Measurements from ENCODE around the gene PCBP2. TPM values are rescaled to one million over a fixed set of nuclear protein-coding genes. Genes with fewer than 3 reads are reported as not detected.
"Not testable (repeated sequence)": the region's sequence is repeated elsewhere in the genome, so short reads cannot be mapped to it uniquely, and the experiment has no call there.

Gene PCBP2
- total RNA-seq, 1 experiment from 2014 or later = 196 TPM

- DNase-seq = no peak
- Histone ChIP-seq H3K27me3 (ENCODE audit: control insufficient read depth, insufficient read depth, low read length) (no peaks in the 10 kb centered on the region), H3K36me3 (replicated peaks; ENCODE audit: control insufficient read depth, insufficient read depth, low read length) (no peaks in the 10 kb centered on the region), H3K4me3 (ENCODE audit: insufficient read depth, low read depth, low read length) (no peak overlapping the region)
Measured at GRCh38 chr12:53425515-53426150, 26.3 kb upstream of the PCBP2 start.

- Histone ChIP-seq H3K27me3 (ENCODE audit: control insufficient read depth, insufficient read depth, low read length) (no peaks in the 10 kb centered on the region), H3K36me3 (replicated peaks; ENCODE audit: control insufficient read depth, insufficient read depth, low read length) (no peaks in the 10 kb centered on the region), H3K4me3 (ENCODE audit: insufficient read depth, low read depth, low read length) (no peak overlapping the region)
- no peak for DNase-seq
Measured at GRCh38 chr12:53427905-53428594, 23.9 kb upstream of the PCBP2 start.

GRCh38 chr12:53428741-53429140 is 23.2 kb upstream of the PCBP2 start:
- H3K4me3 ChIP-seq (ENCODE audit: insufficient read depth, low read depth, low read length) = no peak overlapping the region
- no peak for DNase-seq
- H3K27me3 ChIP-seq (ENCODE audit: control insufficient read depth, insufficient read depth, low read length) = no peaks in the 10 kb centered on the region
- no peaks in the 10 kb centered on the region for H3K36me3 ChIP-seq (replicated peaks; ENCODE audit: control insufficient read depth, insufficient read depth, low read length)

GRCh38 chr12:53430116-53430515 is 21.8 kb upstream of the PCBP2 start:
- Histone ChIP-seq H3K36me3 (replicated peaks; ENCODE audit: control insufficient read depth, insufficient read depth, low read length) (no peaks in the 10 kb centered on the region), H3K4me3 (ENCODE audit: insufficient read depth, low read depth, low read length) (no peak overlapping the region)
- no peak for DNase-seq

GRCh38 chr12:53431187-53431586 is 20.7 kb upstream of the PCBP2 start:
- H3K36me3 ChIP-seq (replicated peaks; ENCODE audit: control insufficient read depth, insufficient read depth, low read length) = no peaks in the 10 kb centered on the region
- no peaks in the 10 kb centered on the region for H3K27me3 ChIP-seq (ENCODE audit: control insufficient read depth, insufficient read depth, low read length)
- H3K4me3 ChIP-seq (ENCODE audit: insufficient read depth, low read depth, low read length) = no peak overlapping the region
- DNase-seq = no peak

More at GRCh38 chr12:53430116-53430515, 21.8 kb upstream of the PCBP2 start:
- no peaks in the 10 kb centered on the region for H3K27me3 ChIP-seq (ENCODE audit: control insufficient read depth, insufficient read depth, low read length)

- not testable (repeated sequence) for H3K4me3 ChIP-seq (ENCODE audit: insufficient read depth, low read depth, low read length); H3K36me3 ChIP-seq (replicated peaks; ENCODE audit: control insufficient read depth, insufficient read depth, low read length); DNase-seq; H3K27me3 ChIP-seq (ENCODE audit: control insufficient read depth, insufficient read depth, low read length)
Measured at GRCh38 chr12:53435326-53435725, 16.6 kb upstream of the PCBP2 start.

- DNase-seq; H3K36me3 ChIP-seq (replicated peaks; ENCODE audit: control insufficient read depth, insufficient read depth, low read length); H3K4me3 ChIP-seq (ENCODE audit: insufficient read depth, low read depth, low read length); H3K27me3 ChIP-seq (ENCODE audit: control insufficient read depth, insufficient read depth, low read length): not testable (repeated sequence)
Measured at GRCh38 chr12:53439582-53439981, 12.3 kb upstream of the PCBP2 start.

- DNase-seq = peak; percentile 98
- Histone ChIP-seq H3K27me3 (ENCODE audit: control insufficient read depth, insufficient read depth, low read length) (no peaks in the 10 kb centered on the region), H3K36me3 (replicated peaks; ENCODE audit: control insufficient read depth, insufficient read depth, low read length) (peaks cover 7% of the 10 kb centered on the region), H3K4me3 (ENCODE audit: insufficient read depth, low read depth, low read length) (peak within 1 kb of the TSS; percentile 85)
Measured at GRCh38 chr12:53441040-53441833, 10.7 kb upstream of the PCBP2 start, which contains the start of gene PRR13. TSS of gene PRR13 (plus strand) at chr12:53441734. CDS start at chr12:53442715, 981 bp downstream.

GRCh38 chr12:53443955-53444354 is 7.9 kb upstream of the PCBP2 start:
- peaks cover 9% of the 10 kb centered on the region for H3K36me3 ChIP-seq (replicated peaks; ENCODE audit: control insufficient read depth, insufficient read depth, low read length)
- no peaks in the 10 kb centered on the region for H3K27me3 ChIP-seq (ENCODE audit: control insufficient read depth, insufficient read depth, low read length)
- no peak overlapping the region for H3K4me3 ChIP-seq (ENCODE audit: insufficient read depth, low read depth, low read length)
- DNase-seq = no peak

- not testable (repeated sequence) for H3K4me3 ChIP-seq (ENCODE audit: insufficient read depth, low read depth, low read length); DNase-seq
Measured at GRCh38 chr12:53444593-53445325, 7.1 kb upstream of the PCBP2 start.

GRCh38 chr12:53450936-53451335 is 966 bp upstream of the PCBP2 start:
- DNase-seq = no peak
- no peaks in the 10 kb centered on the region for H3K27me3 ChIP-seq (ENCODE audit: control insufficient read depth, insufficient read depth, low read length)
- H3K4me3 ChIP-seq (ENCODE audit: insufficient read depth, low read depth, low read length) = no peak overlapping the region
- H3K36me3 ChIP-seq (replicated peaks; ENCODE audit: control insufficient read depth, insufficient read depth, low read length) = peaks cover 21% of the 10 kb centered on the region

More at GRCh38 chr12:53444593-53445325, 7.1 kb upstream of the PCBP2 start:
- not testable (repeated sequence) for H3K36me3 ChIP-seq (replicated peaks; ENCODE audit: control insufficient read depth, insufficient read depth, low read length); H3K27me3 ChIP-seq (ENCODE audit: control insufficient read depth, insufficient read depth, low read length)

- peak; percentile 96 for DNase-seq
- H3K4me3 ChIP-seq (ENCODE audit: insufficient read depth, low read depth, low read length) = peak overlapping the region; percentile 90
- peaks cover 31% of the 10 kb centered on the region for H3K36me3 ChIP-seq (replicated peaks; ENCODE audit: control insufficient read depth, insufficient read depth, low read length)
- no peaks in the 10 kb centered on the region for H3K27me3 ChIP-seq (ENCODE audit: control insufficient read depth, insufficient read depth, low read length)
Measured at GRCh38 chr12:53452159-53453077, 516 bp downstream of the PCBP2 start.

GRCh38 chr12:53453953-53454640 is 2.2 kb downstream of the PCBP2 start:
- Histone ChIP-seq H3K36me3 (replicated peaks; ENCODE audit: control insufficient read depth, insufficient read depth, low read length) (peaks cover 43% of the 10 kb centered on the region), H3K27me3 (ENCODE audit: control insufficient read depth, insufficient read depth, low read length) (no peaks in the 10 kb centered on the region), H3K4me3 (ENCODE audit: insufficient read depth, low read depth, low read length) (no peak overlapping the region)
- no peak for DNase-seq

Measured in H7 (cell line).